ENCODE measurements around the gene ATG9B. TPM values are rescaled to one million over a fixed set of nuclear protein-coding genes. Genes with fewer than 3 reads are reported as not detected.
A peak's percentile ranks its signal among the peaks of the same experiment; 100 is the strongest.

ATG9B gene
- total and polyA plus RNA-seq, 9 of the 15 experiments (the other 6 are each of a cell fraction or from before 2014, with no cell fraction given): 0.29 to 8.0 (median 2.1) TPM

DNA sequence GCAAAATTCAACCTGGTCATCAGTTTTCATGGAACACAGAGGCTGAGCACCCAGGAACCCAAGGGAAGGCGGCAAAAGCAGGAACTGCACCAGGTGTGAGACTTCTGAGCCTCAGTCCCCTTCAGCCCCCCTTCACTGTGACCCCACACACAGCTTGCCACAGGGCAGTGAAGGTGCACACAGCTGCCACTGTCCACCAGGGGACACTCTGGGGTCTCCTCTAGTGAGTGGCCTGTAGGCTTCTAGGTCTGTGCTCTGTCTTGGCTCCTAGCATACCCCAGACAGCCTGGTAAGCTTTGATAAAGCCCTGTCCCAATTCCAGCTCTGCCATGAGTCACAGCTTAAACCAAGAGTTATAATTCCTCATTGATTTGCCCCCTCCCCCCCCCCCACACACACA lies 58.3 kb downstream of the ATG9B start (continued):
- TF ChIP-seq, protein P1, sequence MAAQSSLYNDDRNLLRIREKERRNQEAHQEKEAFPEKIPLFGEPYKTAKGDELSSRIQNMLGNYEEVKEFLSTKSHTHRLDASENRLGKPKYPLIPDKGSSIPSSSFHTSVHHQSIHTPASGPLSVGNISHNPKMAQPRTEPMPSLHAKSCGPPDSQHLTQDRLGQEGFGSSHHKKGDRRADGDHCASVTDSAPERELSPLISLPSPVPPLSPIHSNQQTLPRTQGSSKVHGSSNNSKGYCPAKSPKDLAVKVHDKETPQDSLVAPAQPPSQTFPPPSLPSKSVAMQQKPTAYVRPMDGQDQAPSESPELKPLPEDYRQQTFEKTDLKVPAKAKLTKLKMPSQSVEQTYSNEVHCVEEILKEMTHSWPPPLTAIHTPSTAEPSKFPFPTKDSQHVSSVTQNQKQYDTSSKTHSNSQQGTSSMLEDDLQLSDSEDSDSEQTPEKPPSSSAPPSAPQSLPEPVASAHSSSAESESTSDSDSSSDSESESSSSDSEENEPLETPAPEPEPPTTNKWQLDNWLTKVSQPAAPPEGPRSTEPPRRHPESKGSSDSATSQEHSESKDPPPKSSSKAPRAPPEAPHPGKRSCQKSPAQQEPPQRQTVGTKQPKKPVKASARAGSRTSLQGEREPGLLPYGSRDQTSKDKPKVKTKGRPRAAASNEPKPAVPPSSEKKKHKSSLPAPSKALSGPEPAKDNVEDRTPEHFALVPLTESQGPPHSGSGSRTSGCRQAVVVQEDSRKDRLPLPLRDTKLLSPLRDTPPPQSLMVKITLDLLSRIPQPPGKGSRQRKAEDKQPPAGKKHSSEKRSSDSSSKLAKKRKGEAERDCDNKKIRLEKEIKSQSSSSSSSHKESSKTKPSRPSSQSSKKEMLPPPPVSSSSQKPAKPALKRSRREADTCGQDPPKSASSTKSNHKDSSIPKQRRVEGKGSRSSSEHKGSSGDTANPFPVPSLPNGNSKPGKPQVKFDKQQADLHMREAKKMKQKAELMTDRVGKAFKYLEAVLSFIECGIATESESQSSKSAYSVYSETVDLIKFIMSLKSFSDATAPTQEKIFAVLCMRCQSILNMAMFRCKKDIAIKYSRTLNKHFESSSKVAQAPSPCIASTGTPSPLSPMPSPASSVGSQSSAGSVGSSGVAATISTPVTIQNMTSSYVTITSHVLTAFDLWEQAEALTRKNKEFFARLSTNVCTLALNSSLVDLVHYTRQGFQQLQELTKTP (IDR thresholded peaks at IDR 0.05; ENCODE audit: low read depth in 1 of 2, partially characterized antibody in 2 of 2): no peak
- TF ChIP-seq MYC (IDR thresholded peaks at IDR 0.05; ENCODE audit: low read depth, low read length) (peak; percentile 23; the same call in 1 of the 2 replicates), MYC (CRISPR knock-in tag; IDR thresholded peaks at IDR 0.05; ENCODE audit: borderline replicate concordance, low read depth) (no peak), RBM25 (IDR thresholded peaks at IDR 0.05; ENCODE audit: low read depth, low read length, severe bottlenecking) (no peak), ETV1 (tag; conservative IDR thresholded peaks at IDR 0.05; ENCODE audit: low read depth) (no peak), JUND (IDR thresholded peaks at IDR 0.05; ENCODE audit: borderline replicate concordance, low read depth, low read length) (peak; percentile 30; the same call in 1 of the 2 replicates), JUND (tag; IDR thresholded peaks at IDR 0.05; ENCODE audit: borderline replicate concordance, low read depth, low read length) (peak; percentile 9; the same call in 1 of the 3 replicates), ZBTB7A (IDR thresholded peaks at IDR 0.05; ENCODE audit: borderline replicate concordance, control insufficient read depth, low read depth, low read length) (peak; percentile 75), NR2F6 (CRISPR knock-in tag; IDR thresholded peaks at IDR 0.05) (no peak), ARID2 (IDR thresholded peaks at IDR 0.05) (0 out of 2 replicates have a peak, but pooled peaks have one; percentile 34), POLR3G (IDR thresholded peaks at IDR 0.05; ENCODE audit: extremely low read depth, insufficient read length, insufficient replicate concordance) (no peak), ZBTB12 (CRISPR knock-in tag; IDR thresholded peaks at IDR 0.05) (no peak), SP2 (IDR thresholded peaks at IDR 0.05; ENCODE audit: extremely low read depth, low read depth, low read length, poor library complexity, severe bottlenecking) (peak; percentile 7), VEZF1 (CRISPR knock-in tag; IDR thresholded peaks at IDR 0.05) (peak; percentile 62; the same call in 1 of the 2 replicates), MYNN (IDR thresholded peaks at IDR 0.05) (peak; percentile 64; the same call in 1 of the 2 replicates), MYNN (CRISPR knock-in tag; IDR thresholded peaks at IDR 0.05) (no peak), ELF1 (tag; IDR thresholded peaks at IDR 0.05) (no peak), PTRF (tag; IDR thresholded peaks at IDR 0.05) (no peak), STAT5A (IDR thresholded peaks at IDR 0.05; ENCODE audit: borderline replicate concordance, low read length) (no peak), GATAD2A (IDR thresholded peaks at IDR 0.05) (0 out of 2 replicates have a peak, but pooled peaks have one; percentile 30)
- TF ChIP-seq, protein P2, sequence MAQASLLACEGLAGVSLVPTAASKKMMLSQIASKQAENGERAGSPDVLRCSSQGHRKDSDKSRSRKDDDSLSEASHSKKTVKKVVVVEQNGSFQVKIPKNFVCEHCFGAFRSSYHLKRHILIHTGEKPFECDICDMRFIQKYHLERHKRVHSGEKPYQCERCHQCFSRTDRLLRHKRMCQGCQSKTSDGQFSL (CRISPR knock-in tag; IDR thresholded peaks at IDR 0.05): 0 out of 2 replicates have a peak, but pooled peaks have one; percentile 51
- TF ChIP-seq, protein P2 (tag; IDR thresholded peaks at IDR 0.05): no peak
